ENCODE results near the gene ST7.

Gene ST7

GRCh38 chr7:117138495-117138894 is 185.2 kb downstream of the ST7 start:
- H3K27me3 ChIP-seq = no peaks in the 10 kb centered on the region
- TF ChIP-seq Cebpa-rat (IDR thresholded peaks at IDR 0.05) = no peak
- no peaks in the 10 kb centered on the region for H3K9me3 ChIP-seq (replicated peaks in 1 of 11)
- H3K36me3 ChIP-seq = 0 out of 22 replicates have a peak, but pooled peaks cover 0 to 4% (median 0%) of the 10 kb centered on the region in 11 experiments
- no peak overlapping the region for H3K9ac ChIP-seq
- H3K4me1 ChIP-seq = peaks cover 0 to 39% (median 13%) of the 10 kb centered on the region in 10 experiments; a peak in 11 of 20 replicates
- H4K20me1 ChIP-seq = no peaks in the 10 kb centered on the region
- H3K27ac ChIP-seq = no peak overlapping the region
- peak overlapping the region in 4 of 11 experiments; percentile 46 to 85 (median 63); a peak in 5 of 22 replicates for H3K4me2 ChIP-seq
- H3K4me3 ChIP-seq = no peak overlapping the region

- Histone ChIP-seq H3K36me3 (0 out of 22 replicates have a peak, but pooled peaks cover 0 to 4% (median 0%) of the 10 kb centered on the region in 11 experiments), H3K4me1 (peaks cover 0 to 35% (median 12%) of the 10 kb centered on the region in 10 experiments; a peak in 11 of 20 replicates), H3K4me2 (peak overlapping the region in 5 of 11 experiments; percentile 23 to 85 (median 56); a peak in 8 of 22 replicates), H3K9me3 (replicated peaks in 1 of 11) (no peaks in the 10 kb centered on the region), H4K20me1 (no peaks in the 10 kb centered on the region), H3K4me3 (peak overlapping the region in 1 of 10 experiments; percentile 0; a peak in 1 of 20 replicates), H3K27me3 (no peaks in the 10 kb centered on the region), H3K9ac (no peak overlapping the region), H3K27ac (peak overlapping the region in 1 of 11 experiments; percentile 2; a peak in 1 of 22 replicates)
- TF ChIP-seq Cebpa-rat (IDR thresholded peaks at IDR 0.05) = no peak
Measured at GRCh38 chr7:117138981-117139380, 185.7 kb downstream of the ST7 start.

GRCh38 chr7:117139397-117139984 is 186.2 kb downstream of the ST7 start:
- Histone ChIP-seq H3K4me3 (peak overlapping the region in 1 of 10 experiments; percentile 0; a peak in 1 of 20 replicates), H3K9me3 (replicated peaks in 1 of 11) (no peaks in the 10 kb centered on the region), H3K27ac (0 out of 22 replicates have a peak overlapping the region, but pooled peaks of 1 of the 11 experiments have one; percentile 2), H3K4me1 (peaks cover 0 to 30% (median 8%) of the 10 kb centered on the region in 10 experiments; a peak in 11 of 20 replicates), H3K27me3 (no peaks in the 10 kb centered on the region), H3K4me2 (peak overlapping the region in 5 of 11 experiments; percentile 23 to 85 (median 56); a peak in 8 of 22 replicates), H4K20me1 (no peaks in the 10 kb centered on the region), H3K36me3 (0 out of 22 replicates have a peak, but pooled peaks cover 0 to 4% (median 0%) of the 10 kb centered on the region in 11 experiments), H3K9ac (no peak overlapping the region; a peak in 1 of 22 replicates)
- no peak for TF ChIP-seq Cebpa-rat (IDR thresholded peaks at IDR 0.05)

GRCh38 chr7:117140921-117141320 is 187.6 kb downstream of the ST7 start:
- no peak overlapping the region for H3K27ac ChIP-seq
- 0 out of 22 replicates have a peak, but pooled peaks cover 0 to 1% (median 0%) of the 10 kb centered on the region in 11 experiments for H3K36me3 ChIP-seq
- H3K27me3 ChIP-seq = no peaks in the 10 kb centered on the region
- TF ChIP-seq Cebpa-rat (IDR thresholded peaks at IDR 0.05) = no peak
- peaks cover 0 to 24% (median 2%) of the 10 kb centered on the region in 10 experiments; a peak in 9 of 20 replicates for H3K4me1 ChIP-seq
- no peak overlapping the region for H3K4me3 ChIP-seq
- H4K20me1 ChIP-seq = no peaks in the 10 kb centered on the region
- H3K9ac ChIP-seq = no peak overlapping the region
- H3K4me2 ChIP-seq = no peak overlapping the region
- no peaks in the 10 kb centered on the region for H3K9me3 ChIP-seq (replicated peaks in 1 of 11)

- H3K9me3 ChIP-seq (replicated peaks in 1 of 11) = no peaks in the 10 kb centered on the region
- no peaks in the 10 kb centered on the region for H4K20me1 ChIP-seq
- H3K9ac ChIP-seq = no peak overlapping the region
- 0 out of 22 replicates have a peak overlapping the region, but pooled peaks of 2 of the 11 experiments have one; percentile 1 to 7 for H3K4me2 ChIP-seq
- H3K27me3 ChIP-seq = no peaks in the 10 kb centered on the region
- H3K36me3 ChIP-seq = no peaks in the 10 kb centered on the region
- no peak overlapping the region for H3K4me3 ChIP-seq
- H3K27ac ChIP-seq = no peak overlapping the region
- H3K4me1 ChIP-seq = peaks cover 0 to 36% (median 2%) of the 10 kb centered on the region in 10 experiments; a peak in 9 of 20 replicates
- TF ChIP-seq Cebpa-rat (IDR thresholded peaks at IDR 0.05) = no peak
Measured at GRCh38 chr7:117143066-117143465, 189.8 kb downstream of the ST7 start.

GRCh38 chr7:117143580-117143979 is 190.3 kb downstream of the ST7 start:
- Histone ChIP-seq H3K4me1 (peaks cover 0 to 31% (median 2%) of the 10 kb centered on the region in 10 experiments; a peak in 9 of 20 replicates), H4K20me1 (no peaks in the 10 kb centered on the region), H3K4me2 (no peak overlapping the region), H3K36me3 (no peaks in the 10 kb centered on the region), H3K9me3 (replicated peaks in 1 of 11) (no peaks in the 10 kb centered on the region), H3K4me3 (no peak overlapping the region), H3K9ac (no peak overlapping the region), H3K27me3 (no peaks in the 10 kb centered on the region), H3K27ac (no peak overlapping the region)
- no peak for TF ChIP-seq Cebpa-rat (IDR thresholded peaks at IDR 0.05)

GRCh38 chr7:117145333-117145732 is 192.0 kb downstream of the ST7 start:
- no peaks in the 10 kb centered on the region for H4K20me1 ChIP-seq
- H3K9me3 ChIP-seq (replicated peaks in 1 of 11) = no peaks in the 10 kb centered on the region
- H3K36me3 ChIP-seq = no peaks in the 10 kb centered on the region
- H3K4me3 ChIP-seq = no peak overlapping the region
- H3K4me1 ChIP-seq = peaks cover 0 to 14% (median 0%) of the 10 kb centered on the region in 10 experiments; a peak in 7 of 20 replicates
- H3K27ac ChIP-seq = no peak overlapping the region
- H3K27me3 ChIP-seq = no peaks in the 10 kb centered on the region
- no peak overlapping the region for H3K9ac ChIP-seq
- H3K4me2 ChIP-seq = no peak overlapping the region
- TF ChIP-seq Cebpa-rat (IDR thresholded peaks at IDR 0.05) = no peak

- Histone ChIP-seq H3K27ac (no peak overlapping the region), H3K4me3 (no peak overlapping the region), H3K27me3 (no peaks in the 10 kb centered on the region), H4K20me1 (no peaks in the 10 kb centered on the region), H3K9me3 (replicated peaks in 1 of 11) (no peaks in the 10 kb centered on the region), H3K4me1 (peaks cover 0 to 14% (median 0%) of the 10 kb centered on the region in 10 experiments; a peak in 7 of 20 replicates), H3K36me3 (no peaks in the 10 kb centered on the region), H3K9ac (no peak overlapping the region), H3K4me2 (peak overlapping the region in 2 of 11 experiments; percentile 35 to 49; a peak in 4 of 22 replicates)
- TF ChIP-seq Cebpa-rat (IDR thresholded peaks at IDR 0.05) = no peak
Measured at GRCh38 chr7:117146059-117146458, 192.8 kb downstream of the ST7 start.

- H3K4me2 ChIP-seq = peak overlapping the region in 2 of 11 experiments; percentile 35 to 49; a peak in 4 of 22 replicates
- H3K4me3 ChIP-seq = no peak overlapping the region
- no peak overlapping the region for H3K9ac ChIP-seq
- no peaks in the 10 kb centered on the region for H3K27me3 ChIP-seq
- TF ChIP-seq Cebpa-rat (IDR thresholded peaks at IDR 0.05) = no peak
- H3K9me3 ChIP-seq (replicated peaks in 1 of 11) = no peaks in the 10 kb centered on the region
- no peaks in the 10 kb centered on the region for H3K36me3 ChIP-seq
- H4K20me1 ChIP-seq = no peaks in the 10 kb centered on the region
- peaks cover 0 to 14% (median 0%) of the 10 kb centered on the region in 10 experiments; a peak in 7 of 20 replicates for H3K4me1 ChIP-seq
- H3K27ac ChIP-seq = no peak overlapping the region
Measured at GRCh38 chr7:117146511-117146910, 193.2 kb downstream of the ST7 start.
